DMS53 treated with DMSO at 0.1 percent for 48 hours (cell line): ENCODE data around the gene ATP8A1.
"Not testable (repeated sequence)": the region's sequence is repeated elsewhere in the genome, so short reads cannot be mapped to it uniquely, and the experiment has no call there.

Source experiments
- DNase-seq: peaks from one replicate; lab custom pipeline; 2025; ENCODE audit not compliant: unreplicated experiment; lab: John Stamatoyannopoulos, UW

The ATP8A1 gene

DNA sequence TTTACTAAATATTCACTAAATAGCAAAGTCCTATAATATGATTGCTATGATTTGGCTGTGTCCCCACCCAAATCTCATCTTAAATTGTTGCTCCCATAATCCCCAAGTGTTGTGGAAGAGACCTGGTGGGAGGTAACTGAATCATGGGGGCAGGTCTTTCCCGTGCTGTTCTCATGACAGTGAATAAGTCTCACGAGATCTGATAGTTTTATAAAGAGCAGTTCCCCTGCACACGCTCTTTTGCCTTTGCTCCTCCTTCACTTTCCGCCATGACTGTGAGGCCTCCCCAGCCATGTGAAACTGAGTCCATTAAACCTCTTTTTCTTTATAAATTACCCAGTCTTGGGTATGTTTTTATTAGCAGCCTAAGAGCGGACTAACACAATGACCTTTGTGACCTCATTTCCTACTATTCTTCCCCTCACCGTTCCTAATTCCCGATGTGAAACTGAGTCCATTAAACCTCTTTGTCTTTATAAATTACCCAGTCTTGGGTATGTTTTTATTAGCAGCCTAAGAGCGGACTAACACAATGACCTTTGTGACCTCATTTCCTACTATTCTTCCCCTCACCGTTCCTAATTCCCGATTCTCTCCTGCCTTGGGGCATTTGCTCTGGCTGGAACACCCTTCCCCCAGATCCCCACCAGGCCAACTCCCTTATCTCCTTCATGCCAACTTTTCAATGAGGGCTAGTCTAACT lies 4.2 kb downstream of the ATP8A1 start:
- DNase-seq = not testable (repeated sequence)

GRCh38 chr4:42649870-42650269 lies 7.0 kb downstream of the ATP8A1 start:
- no peak for DNase-seq

DNA sequence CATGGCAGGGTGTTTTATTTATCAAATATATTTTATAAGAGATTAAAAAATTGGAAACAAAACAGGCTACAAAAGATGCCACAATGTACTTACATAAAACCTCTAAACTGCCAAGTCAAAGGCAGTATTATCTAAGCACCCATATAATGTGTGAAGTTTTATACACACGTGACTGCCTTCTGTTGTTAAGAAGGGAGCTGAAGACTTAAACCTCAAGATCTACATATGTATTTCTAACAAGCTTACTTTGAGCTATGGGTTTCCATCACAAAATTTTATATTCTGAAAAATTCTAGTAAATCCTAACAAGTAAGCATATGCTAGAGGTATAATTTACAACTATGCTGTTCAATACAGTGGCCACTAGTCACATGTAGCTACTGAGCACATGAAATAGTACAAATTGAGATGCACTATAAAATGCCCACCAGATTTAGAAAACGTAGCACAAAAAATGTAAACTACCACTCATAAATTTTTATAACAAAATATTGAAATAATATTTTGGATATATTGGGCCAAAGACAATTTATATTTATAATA lies 9.8 kb downstream of the ATP8A1 start:
- no peak for DNase-seq

- no peak for DNase-seq
These were observed 10.7 kb downstream of the ATP8A1 start for GRCh38 chr4:42646013-42646784.

GRCh38 chr4:42644897-42645296 lies 12.0 kb downstream of the ATP8A1 start:
- DNase-seq = no peak

GRCh38 chr4:42643685-42644084 lies 13.2 kb downstream of the ATP8A1 start:
- DNase-seq = no peak

GRCh38 chr4:42642845-42643615 lies 13.9 kb downstream of the ATP8A1 start:
- no peak for DNase-seq

GRCh38 chr4:42642101-42642797 lies 14.7 kb downstream of the ATP8A1 start:
- DNase-seq = no peak

DNA sequence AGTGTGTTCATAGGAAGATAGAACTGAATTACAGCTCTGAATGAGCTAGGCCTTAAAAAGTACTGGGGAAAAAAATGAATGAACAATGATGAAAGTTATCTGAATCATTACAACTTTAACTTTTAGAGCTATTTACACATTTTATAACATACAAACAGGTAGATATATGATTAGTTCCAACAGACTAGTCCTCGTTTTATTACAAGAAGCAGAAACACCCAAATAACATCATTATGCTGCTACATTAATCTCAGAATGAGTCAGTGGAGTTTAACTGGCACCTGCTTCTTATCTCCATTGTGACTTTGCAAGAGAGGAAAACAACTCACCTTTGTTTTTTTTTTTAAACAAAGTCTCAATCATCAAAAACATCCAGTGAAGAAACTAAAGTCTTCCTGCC lies 15.2 kb downstream of the ATP8A1 start:
- DNase-seq = no peak

GRCh38 chr4:42641161-42641560 lies 15.7 kb downstream of the ATP8A1 start:
- no peak for DNase-seq

DNA sequence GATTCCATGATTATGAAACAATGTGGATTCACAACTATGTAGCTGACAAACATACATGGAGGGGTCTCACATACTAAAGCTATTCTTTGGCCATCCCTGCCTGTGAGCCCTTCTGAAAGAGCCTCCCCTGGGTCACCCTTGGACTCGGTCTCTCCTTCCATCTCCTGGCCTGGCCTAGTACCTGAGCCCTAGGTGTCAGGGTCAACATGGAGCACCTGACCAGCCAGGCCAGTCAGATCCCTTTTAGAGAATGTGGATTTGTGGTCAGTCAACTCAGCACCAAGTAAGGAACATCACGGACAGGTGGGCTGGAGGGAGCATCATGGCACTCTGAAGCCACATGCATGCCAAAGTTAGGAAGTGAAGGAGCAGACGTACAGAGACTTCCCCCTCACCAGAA lies 16.3 kb downstream of the ATP8A1 start:
- DNase-seq = no peak

DNA sequence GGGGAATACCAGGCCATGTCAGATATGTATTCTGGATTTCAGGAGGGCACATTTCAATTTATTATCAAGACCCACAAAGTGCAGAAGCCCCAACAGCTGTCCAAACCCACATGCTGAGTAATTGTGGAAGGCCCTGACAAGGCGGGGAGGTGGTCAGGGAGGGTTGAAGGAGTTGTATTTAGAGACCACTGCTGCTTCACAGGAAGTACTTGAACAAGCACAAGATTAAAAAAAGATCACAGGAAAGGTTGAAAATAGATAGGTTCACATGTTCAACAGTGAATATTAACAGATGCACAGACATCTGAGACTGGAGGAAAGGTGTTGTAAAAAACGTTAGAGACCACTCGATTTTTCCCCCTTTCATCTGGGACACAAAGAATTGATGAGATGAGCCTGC lies 17.9 kb downstream of the ATP8A1 start:
- no peak for DNase-seq

DNA sequence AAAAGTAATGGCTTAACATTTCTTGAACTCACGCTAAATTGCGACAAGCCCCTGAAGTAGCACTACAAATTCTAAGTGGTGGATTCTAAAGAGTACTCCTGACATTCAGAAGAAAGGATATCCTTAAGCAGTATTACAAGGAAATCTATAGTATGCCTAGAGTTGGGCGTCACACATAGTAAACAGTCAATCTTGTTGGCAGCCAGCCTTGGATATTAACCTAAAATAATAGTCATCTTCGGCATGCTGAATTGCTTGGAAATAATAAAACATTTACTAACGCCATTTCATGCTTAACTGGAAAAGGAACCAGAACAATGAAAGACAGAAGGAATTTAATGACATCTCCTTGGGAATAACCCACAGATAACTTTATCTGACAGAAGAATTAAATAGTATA lies 18.6 kb downstream of the ATP8A1 start:
- DNase-seq = no peak

GRCh38 chr4:42637867-42638266 lies 19.0 kb downstream of the ATP8A1 start:
- DNase-seq = no peak

GRCh38 chr4:42637104-42637503 lies 19.8 kb downstream of the ATP8A1 start:
- no peak for DNase-seq

DNA sequence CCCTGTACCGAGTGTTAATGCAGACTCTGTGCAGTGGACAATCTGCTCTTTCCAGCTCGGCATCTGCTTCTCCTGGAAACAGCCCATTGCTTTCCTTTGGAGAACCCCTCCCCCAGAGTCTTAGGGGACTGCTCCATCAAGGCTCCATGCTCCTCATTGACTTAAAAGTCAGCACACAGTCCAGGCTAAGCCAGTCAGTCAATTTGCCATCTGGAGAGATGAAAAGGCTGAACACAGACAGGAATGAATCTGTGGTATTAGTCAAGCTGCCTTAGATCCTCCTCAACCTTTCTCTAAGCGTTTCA lies 20.3 kb downstream of the ATP8A1 start:
- no peak for DNase-seq

- DNase-seq = no peak
These were observed 23.1 kb downstream of the ATP8A1 start for GRCh38 chr4:42633605-42634388.

DNA sequence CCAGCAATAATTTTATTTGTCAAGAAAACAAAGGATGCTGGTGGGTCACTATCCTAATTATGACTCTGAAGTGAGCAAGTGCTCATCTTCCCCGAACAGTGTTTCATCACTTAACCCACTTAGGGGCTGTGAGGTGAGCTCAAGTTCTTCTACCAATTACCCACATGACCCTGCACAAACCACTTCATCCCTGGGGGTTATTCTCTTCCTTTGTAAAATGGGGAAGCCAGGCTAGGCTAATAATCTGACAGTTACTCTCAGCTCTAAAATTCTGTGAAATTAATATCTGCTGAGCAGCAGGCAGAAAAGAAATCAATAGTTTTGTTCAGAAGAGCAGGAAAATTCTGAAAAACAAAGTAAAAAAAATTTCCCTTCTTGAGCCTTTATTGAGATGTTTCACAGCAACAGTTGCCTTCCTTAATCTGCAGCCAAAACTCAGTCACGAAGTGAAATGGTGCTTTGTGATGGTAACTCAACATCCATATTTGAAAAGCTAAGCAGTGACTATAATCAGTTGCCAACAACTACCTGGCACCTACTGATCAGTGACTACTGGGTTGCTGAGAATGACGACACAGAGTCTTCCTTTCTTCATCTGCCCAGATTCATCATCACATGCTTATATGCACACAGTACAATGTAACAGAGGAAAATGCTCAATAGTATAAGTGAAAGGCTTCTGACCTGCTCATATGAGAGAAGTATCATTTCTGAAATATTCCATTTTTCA lies 24.1 kb downstream of the ATP8A1 start:
- no peak for DNase-seq

- no peak for DNase-seq
These were observed 26.0 kb downstream of the ATP8A1 start for GRCh38 chr4:42630908-42631307.

DNA sequence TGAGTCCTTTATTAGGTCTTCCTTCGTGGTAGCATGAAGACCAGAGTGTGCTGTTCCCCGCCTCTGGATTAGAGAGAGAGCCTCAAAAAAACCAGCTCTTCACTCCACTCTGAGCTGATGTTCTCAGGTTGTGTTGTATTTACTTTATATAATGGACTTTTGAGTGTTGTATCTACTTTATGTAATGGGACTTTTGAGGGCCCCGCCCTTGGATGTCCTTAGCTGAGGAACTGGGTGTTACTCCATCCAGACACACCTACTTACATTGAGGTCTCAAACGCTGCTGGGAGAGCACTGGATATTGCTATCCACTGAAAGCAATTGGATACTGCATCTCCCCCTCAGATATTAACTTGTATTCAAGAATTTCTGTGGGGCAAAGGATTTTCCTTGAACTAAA lies 28.2 kb downstream of the ATP8A1 start:
- no peak for DNase-seq
